GM19240 (cell line): ENCODE data around the gene FUBP3.
"Not testable (repeated sequence)": the region's sequence is repeated elsewhere in the genome, so short reads cannot be mapped to it uniquely, and the experiment has no call there.

ENCODE experiments used
- DNase-seq: peaks from one replicate; pipeline ENCODE4 v3.0.0; 2011; ENCODE audit warnings: low spot score; ENCODE audit not compliant: insufficient read length

Gene FUBP3

DNA sequence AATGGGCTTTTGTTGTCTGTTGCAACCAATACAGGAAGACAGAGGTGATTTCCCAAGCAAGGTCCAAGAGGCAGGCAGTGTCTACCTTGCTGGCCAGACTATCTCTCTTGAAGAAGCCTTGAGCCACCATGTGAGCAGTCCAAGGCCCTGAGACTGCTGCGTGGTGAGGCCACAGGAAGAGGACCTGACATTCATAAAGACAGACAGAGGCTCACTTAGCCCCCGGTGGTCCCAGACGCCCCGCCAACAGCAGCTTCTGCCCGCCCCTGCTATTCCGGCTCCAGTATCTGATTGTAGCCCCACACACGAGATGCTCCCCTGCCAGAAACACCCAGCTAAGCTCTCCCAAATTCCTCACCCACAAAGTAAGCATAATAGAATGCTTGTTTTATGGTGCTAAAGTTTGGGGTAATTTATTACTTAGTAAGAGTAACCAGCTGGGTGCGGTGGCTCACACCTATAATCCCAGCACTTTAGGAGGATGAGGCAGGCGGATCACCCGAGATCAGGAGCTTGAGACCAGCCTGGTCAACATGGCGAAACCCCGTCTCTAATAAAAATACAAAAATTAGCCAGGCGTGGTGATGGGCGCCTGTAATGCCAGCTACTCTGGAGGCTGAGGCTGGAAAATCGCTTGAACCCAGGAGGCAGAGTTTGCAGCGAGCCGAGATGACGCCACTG is 22.8 kb upstream of the FUBP3 start:
- DNase-seq = no peak

DNA sequence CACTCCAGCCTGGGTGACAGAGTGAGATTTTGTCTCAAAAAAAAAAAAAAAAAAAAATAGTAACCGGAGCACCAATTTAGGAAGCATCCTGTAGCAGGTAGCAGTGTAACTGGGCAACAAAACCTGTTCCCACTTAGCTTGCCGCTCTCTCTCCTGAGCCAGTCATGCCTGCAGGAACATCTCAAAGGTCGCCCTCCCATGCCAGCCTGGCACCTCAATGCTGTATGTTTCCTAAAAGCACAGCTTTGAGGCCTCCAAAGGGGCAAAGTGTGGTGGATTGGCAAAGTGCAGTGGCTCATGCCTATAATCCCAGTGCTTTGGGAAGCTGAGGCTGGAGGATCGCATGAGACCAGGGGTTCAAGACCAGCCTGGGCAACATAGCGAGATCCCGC is 22.3 kb upstream of the FUBP3 start:
- DNase-seq = no peak

DNA sequence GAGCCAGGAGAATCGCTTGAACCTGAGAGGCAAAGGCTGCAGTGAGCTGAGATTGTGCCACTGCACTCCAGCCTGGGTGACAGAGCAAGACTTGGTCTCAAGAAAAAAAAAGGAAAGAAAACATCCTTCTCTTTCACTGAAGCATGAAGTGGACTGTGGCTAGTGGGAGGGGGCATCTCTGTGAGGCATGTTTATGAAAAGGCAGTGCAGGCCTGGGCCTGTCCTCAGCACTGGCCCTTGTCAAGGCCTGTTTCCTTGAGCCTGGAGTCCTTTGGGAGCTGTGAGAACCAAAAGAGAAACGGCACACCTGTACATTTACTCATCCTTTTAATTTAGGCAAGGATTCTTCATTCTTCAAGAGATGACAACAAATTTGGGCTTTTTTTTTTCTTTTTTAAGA is 18.3 kb upstream of the FUBP3 start:
- DNase-seq = no peak

DNA sequence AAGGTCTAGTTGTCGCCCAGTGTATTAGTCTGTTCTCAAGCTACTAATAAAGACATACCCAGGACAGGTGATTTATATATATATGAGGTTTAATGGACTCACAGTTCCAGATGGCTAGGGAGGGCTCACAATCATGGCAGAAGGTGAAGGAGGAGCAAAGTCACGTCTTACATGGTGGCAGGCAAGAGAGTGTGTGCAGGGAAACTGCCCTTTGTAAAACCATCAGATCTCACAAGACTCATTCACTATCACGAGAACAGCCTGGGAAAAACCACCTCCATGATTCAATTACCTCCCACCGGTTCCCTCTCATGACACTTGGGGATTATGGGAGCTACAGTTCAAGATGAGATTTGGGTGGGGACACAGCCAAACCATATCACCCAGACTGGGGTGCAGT is 16.9 kb upstream of the FUBP3 start:
- DNase-seq = not testable (repeated sequence)

DNA sequence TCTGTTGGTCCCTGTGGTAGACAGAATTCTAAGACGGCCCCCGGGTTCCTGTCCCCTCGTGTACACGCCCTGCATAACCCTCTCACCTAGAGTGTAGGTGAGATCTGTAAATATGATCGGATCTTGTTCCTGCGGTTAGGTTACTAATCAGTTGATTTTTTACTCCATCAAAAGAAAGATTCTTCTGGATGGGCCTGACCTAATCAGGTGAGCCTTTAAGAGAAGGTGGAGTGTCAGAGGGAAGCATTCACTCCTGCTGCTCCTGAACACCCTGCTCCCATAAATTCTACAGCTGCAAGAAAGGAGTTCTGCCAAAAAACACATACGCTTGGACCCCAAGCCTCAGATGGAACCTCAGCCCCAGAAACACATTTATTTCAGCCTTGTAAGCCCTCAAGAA is 15.6 kb upstream of the FUBP3 start:
- DNase-seq = no peak

DNA sequence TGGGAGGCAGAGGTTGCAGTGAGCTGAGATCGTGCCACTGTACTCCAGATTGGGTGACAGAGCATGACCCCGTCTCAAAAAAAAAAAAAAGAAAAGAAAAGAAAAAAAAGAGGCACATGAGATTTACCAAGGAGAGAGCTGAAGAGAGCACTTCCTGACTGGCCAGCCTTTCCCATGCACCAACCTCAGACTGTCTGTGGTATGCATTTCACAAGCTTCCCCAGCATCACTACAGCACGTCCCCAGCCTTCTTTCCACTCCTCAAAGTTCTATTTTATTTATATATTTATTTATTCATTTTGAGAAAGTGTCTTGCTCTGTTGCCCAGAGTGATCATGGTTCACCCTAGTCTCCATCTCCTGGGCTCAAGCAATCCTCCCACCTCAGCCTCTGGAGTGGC is 13.6 kb upstream of the FUBP3 start:
- DNase-seq = no peak

DNA sequence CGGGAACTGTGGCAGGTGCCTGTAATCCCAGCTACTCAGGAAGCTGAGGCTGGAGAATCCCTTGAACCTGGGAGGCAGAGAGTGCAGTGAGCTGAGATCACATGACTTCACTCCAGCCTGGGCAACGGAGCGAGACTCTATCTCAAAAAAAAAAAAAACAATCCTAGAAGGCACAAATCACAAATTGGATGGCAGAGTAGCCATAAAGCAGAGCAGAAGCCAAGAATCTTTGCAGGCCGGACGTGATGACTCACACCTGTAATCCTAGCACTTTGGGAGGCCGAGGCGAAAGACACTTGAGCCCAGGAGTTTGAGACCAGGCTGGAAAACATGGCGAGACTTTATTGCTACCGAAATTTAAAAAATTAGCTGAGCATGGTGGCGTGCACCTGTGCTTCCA is 9.2 kb upstream of the FUBP3 start:
- no peak for DNase-seq

DNA sequence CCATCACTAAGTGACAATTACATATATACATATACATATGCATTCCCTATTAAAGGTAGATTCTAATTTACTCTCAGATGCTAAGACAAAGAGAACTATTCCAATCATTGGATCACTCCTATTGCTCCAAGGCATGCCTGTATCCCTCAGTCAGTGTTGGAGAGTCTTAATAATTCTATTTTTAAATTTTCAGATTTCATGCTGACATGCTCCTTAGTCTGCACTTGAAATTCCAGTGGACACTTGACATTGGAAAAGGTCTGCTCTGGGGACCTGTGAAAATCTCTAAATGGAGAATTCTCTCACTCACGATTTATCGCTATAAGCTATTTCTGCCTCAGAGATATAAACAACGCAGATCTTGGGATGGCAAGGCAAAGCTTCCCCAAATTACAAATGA is 3.9 kb upstream of the FUBP3 start:
- no peak for DNase-seq

DNA sequence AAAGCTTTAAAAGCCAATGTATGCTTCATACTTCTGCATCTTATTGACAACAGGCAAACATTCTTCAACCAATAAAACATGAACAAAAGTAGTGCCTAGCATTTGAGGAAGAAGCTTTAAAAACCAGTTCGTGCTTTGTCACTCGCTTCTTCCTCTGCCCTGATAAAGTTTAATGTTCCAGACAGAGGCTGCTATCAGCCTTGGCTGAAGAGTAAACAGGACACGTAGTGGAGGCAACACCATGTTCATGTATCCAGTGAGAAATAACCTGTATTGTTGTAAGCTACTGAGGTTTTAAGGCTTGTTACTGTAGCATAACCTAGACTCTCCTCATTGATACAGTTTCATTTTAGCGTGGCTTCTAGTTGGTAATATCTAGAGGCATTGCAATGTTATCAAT is 3.2 kb upstream of the FUBP3 start:
- DNase-seq = no peak

DNA sequence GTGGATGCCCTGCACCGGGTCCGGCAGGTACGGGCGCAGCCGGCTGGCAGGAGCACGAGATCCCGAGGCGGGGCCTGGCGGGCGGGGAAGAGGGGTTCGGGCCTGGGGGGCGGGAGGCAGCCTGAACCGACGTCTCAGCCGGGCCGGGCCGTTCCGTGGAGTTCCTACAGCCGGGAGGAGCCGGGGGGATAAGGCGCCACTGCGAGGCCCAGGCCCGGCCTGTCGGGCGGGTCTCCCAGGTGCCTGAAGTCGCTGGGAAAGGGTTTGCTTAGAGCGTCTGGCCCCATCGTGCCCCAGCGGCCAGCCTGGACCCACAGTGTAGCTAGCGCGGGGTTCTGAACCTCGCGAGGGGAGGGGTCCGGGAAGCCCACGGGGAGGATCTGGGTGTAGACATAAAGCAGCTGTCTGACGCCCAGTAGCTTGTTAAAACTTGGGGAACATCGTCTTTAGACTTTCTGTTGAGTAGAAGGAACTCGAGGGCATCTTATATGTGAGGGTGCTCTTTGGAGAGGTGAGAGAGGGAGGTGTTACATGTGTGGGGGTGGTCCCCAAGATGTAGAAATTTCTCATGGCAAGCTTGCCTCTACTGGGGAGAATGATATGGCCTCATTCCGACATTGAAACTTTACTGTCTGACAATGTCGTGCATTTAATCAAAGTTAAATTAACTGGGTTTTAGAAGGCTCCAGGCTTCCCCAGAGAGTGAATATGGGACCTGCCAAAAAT is 524 bp downstream of the FUBP3 start:
- DNase-seq = no peak

DNA sequence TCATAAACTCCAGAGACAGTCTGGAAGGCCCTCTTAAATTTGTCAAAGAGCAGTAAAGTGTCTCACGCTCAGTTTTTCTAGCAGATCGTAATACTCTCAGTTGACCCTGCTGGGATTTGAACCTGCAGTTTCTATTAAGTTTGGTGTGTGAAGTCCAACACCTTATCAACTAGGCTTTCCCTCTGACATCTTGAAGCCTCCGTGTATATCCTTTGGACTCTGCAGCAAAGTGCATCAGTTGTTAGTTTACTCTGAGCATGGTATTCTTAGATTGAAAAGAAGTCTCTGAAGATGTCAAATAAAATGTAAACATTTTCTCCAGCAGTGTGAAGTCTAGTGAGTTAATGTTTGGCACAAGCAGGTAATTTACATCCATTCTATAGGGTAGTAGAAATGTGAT is 2.4 kb downstream of the FUBP3 start:
- no peak for DNase-seq

DNA sequence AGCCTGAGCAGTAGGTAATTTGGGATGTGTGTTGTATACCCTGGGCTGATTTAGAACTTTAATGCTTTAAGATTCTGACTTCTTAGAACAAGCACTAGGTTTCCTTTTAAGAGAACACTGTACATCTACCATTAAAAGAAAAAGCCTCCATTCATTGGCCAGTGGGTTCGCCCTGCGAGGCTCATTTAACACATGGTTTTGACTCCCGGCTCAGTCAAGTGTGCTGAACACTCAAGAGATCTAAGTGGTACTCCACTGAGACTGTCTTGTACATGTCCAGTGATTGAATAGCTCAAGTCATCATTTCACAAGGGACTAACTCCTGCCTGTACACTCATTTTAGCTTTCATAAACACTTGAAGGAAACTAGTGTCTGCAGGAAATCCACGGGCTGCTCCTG is 3.9 kb downstream of the FUBP3 start:
- DNase-seq = no peak

DNA sequence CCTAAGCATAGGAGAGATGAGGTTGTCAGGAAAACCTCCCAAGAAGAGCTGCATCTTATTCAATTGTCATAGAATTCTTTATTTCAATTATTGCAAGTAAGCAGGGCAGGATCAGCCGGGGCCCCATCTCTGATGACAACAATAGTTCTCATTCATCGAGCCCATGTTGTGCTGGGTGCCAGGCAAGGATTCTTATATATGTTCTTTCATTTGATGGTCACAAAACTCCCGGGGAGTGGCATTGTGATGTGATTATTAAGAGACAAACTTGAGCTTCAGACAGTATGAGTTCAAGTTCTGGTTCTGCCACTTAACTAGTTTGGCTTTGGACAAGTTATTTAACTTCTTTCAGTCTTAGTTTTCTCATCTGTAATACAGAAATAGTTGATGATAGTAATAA is 8.5 kb downstream of the FUBP3 start:
- DNase-seq = no peak

DNA sequence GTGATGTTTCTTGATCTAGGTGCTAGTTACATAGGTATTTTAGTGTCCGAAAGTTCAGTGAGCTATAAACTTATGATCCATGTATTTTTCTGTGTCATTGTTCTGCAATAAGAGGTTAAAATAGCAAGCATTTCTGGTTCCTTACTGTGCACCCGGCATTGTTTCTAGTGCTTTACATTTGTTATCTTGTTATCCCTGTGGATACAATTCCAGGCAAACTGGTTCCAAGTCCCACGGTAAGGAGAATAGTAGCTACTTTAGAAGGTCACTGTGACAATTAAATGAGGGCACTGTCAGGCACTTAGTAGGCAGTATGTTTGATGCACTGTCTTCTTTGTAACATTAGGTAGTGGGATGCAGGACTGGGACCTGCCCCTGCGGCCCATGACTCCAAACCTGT is 9.0 kb downstream of the FUBP3 start:
- DNase-seq = no peak

DNA sequence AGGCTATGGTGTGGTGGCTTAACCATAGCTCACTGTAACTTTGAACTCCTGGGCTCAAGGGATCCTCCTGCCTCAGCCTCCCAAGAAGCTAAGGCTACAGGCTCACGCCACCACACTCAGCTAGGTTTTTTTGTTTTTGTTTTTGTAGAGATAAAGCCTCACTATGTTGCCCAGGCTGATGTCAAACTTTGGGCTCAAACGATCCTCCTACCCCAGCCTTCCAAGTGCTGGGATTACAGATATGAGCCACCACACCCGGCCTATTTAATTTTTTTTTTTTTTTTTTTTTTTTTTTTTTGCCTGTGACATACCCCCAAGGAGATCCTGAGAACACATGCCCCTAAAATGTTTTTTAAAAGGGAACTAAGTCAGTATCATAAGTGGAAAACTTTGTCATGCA is 10.4 kb downstream of the FUBP3 start:
- no peak for DNase-seq

DNA sequence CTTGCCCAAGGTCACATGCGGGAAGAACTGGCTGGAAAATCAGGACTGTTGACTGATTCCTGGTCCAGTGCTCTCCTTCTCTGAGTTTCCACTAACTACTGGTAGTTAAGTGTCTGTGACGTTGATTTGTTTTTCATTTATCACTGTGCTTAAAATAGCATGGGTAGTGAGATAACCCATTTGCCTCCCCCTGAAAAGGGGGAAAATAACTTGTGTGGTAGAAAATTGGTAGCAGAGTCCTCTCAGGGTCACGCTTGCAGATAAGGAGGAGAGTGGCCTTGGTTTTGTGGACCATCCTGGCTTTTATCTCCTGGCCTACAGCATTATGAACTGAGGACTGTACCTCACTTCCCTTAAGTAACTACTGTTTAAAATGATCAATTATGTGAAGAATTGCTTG is 10.9 kb downstream of the FUBP3 start:
- no peak for DNase-seq

DNA sequence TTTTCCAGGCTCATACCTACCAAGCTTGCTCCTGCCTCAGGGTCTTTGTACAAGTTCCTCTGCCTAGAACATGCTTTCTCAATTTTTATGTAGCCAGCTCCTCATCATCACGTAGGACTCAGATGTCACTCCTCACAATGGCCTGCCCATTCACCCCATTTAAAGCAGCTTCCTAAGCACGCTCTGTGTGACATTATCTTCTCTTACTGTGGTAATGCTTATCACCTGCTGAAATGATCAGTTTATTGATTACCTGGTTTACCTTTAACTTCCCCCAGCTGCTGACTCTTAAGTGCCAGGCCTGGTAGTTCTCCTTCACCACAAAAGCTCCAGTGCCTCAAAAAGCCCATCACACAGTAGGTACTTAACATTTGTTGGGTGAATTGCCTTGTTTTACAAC is 13.6 kb downstream of the FUBP3 start:
- DNase-seq = no peak

DNA sequence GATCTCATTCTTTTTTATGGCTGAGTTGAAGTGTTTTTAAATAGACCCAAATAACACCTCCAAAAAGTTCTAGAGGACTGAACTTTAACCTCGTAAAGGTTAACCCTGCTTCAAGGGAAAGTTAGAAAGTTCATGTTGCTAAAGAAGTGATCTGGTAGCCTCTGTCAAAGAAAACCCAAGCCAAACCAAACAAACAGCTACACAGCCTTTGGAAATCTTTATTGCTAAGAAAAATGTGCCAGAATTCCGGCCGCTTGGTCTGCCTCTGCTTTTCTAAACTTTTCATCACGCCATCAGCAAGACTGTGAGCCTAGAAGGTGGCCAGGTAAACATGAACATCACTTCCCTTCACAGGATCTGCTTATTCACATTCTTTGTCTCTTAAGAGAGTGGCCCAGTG is 17.9 kb downstream of the FUBP3 start:
- DNase-seq = no peak

DNA sequence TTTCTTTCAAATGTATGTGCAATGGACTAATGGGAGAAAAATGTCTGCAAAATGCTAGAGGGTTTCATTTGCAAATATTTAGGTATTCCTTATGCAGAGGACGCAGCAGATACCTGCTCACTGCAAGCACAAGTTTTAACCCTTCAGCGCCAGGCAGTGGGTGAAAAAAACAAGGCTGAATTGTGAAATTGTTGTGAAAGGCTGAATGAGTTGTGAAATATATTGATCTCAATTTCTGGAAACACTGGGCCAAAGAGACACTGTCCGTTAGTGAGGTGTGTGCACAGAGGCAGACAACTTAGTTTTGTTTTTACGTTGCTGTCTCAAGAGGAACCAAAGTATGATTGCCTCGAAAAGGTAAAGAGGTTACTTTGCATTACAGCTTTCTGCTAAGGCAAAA is 18.8 kb downstream of the FUBP3 start:
- DNase-seq = no peak

DNA sequence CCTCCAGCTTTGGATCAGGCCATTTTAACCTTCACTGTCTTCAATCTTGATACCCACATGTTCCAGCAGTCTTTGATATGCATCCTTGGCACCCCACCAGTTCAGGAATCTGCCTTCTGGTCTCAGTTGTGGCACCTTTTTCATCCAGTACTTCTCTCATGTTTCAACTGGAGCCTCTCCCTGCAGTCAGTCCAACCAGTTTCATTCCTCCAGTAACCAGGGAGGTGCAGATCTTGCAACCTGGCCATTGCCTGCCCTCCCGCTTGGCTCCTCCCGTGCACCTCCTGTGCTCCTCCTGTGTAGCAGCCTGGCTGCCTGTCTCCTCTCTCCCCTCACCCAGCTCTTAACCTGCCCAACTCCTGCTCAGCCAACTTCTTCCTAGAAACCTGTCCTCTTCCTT is 20.2 kb downstream of the FUBP3 start:
- DNase-seq = no peak

DNA sequence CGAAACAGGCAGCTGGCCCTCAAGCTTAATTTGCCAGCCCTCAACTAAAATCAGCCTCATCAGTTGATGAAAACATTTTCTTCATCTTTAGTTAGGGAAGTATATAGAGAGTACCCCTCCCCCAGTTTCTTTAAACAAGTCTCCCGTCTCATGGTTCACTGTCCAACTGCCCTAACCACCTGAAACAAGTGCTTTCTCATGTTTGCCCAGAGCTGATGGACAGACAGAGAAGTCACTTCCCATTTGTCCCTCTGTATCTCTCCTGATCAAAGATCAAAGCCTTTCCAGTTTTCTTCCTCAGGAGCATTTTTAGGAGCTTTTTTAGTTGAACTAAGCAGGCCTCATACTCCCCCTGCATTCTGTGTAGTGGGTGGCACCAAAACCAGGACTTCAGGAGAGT is 21.7 kb downstream of the FUBP3 start:
- no peak for DNase-seq

DNA sequence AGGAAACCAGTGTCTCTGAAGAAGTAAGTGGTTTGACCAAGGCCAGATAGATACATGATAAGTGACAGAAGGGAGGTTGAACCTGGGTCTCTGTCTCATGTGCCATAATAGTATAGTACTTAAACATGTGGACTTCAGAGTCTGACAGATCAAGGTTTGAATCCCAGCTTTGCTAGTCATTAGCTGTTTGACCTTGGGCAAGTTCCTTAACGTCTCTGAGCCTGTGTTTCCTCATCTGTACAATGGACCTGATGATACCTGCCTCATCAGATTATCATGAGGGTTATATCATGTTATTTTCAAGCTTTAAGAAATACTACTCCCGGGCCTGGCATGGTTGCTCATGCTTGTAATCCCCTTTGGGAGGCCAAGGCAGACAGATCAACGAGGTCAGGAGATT is 24.9 kb downstream of the FUBP3 start:
- no peak for DNase-seq

DNA sequence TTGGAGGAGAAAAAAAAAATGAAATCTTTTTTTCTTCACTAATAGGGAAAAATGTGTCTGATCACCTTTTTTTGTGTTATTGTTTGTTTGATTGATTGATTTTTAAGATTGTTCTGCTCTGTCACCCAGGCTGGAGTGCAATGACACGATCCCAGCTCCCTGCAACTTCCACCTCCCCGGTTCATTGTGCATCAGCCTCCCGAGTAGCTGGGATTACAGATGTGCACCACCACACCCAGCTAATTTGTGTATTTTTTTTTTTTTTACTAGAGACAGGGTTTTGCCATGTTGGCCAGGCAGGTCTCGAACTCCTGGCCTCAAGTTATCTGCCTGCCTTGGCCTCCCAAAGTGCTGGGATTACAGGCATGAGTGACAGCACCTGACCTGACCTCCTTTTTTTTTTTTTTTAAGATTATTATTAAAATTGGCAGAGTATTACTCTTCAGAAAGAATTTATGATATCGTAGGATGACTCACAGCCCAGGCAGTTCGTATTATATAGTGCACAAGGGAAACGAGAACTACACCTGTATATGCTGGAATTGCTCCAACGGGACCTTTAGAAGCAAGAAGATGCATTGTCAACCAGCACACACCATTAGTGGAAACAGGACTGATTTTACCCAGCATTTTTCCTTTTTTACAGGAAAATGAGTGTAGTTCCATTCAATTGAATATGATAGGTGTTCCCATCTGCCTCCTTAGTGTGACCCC is 27.7 kb downstream of the FUBP3 start:
- no peak for DNase-seq
